ENCODE measurements around the gene PRDM11.

The PRDM11 gene

GRCh38 chr11:45158210-45158731 lies 11.8 kb downstream of the PRDM11 start:
- no peak for DNase-seq (ENCODE audit: low spot score)

- no peak for DNase-seq (ENCODE audit: low spot score)
Measured at GRCh38 chr11:45158891-45159605, 12.6 kb downstream of the PRDM11 start.

- DNase-seq (ENCODE audit: low spot score), result no peak
Measured at GRCh38 chr11:45159781-45160365, 13.4 kb downstream of the PRDM11 start.

GRCh38 chr11:45161252-45162063 lies 15.0 kb downstream of the PRDM11 start:
- peak; percentile 91 for DNase-seq (ENCODE audit: low spot score)

GRCh38 chr11:45162064-45162375 lies 15.6 kb downstream of the PRDM11 start:
- DNase-seq (ENCODE audit: low spot score), result no peak

GRCh38 chr11:45162916-45163879 lies 16.8 kb downstream of the PRDM11 start:
- DNase-seq (ENCODE audit: low spot score), result no peak

GRCh38 chr11:45163956-45164575 lies 17.6 kb downstream of the PRDM11 start:
- peak; percentile 61 for DNase-seq (ENCODE audit: low spot score)

- no peak for DNase-seq (ENCODE audit: low spot score)
Measured at GRCh38 chr11:45165386-45165785, 18.9 kb downstream of the PRDM11 start.

GRCh38 chr11:45165806-45166603 lies 19.6 kb downstream of the PRDM11 start:
- no peak for DNase-seq (ENCODE audit: low spot score)

GRCh38 chr11:45166604-45166897 lies 20.1 kb downstream of the PRDM11 start:
- no peak for DNase-seq (ENCODE audit: low spot score)

GRCh38 chr11:45167283-45167682 lies 20.8 kb downstream of the PRDM11 start:
- DNase-seq (ENCODE audit: low spot score), result no peak

- no peak for DNase-seq (ENCODE audit: low spot score)
Measured at GRCh38 chr11:45168366-45169130, 22.1 kb downstream of the PRDM11 start.

GRCh38 chr11:45169310-45170072 lies 23.1 kb downstream of the PRDM11 start:
- no peak for DNase-seq (ENCODE audit: low spot score)

- DNase-seq (ENCODE audit: low spot score), result no peak
Measured at GRCh38 chr11:45170484-45170883, 24.0 kb downstream of the PRDM11 start.

GRCh38 chr11:45171550-45171949 lies 25.1 kb downstream of the PRDM11 start:
- no peak for DNase-seq (ENCODE audit: low spot score)

GRCh38 chr11:45173064-45173463 lies 26.6 kb downstream of the PRDM11 start:
- DNase-seq (ENCODE audit: low spot score), result no peak

- no peak for DNase-seq (ENCODE audit: low spot score)
Measured at GRCh38 chr11:45174168-45174835, 27.9 kb downstream of the PRDM11 start.

- DNase-seq (ENCODE audit: low spot score), result no peak
Measured at GRCh38 chr11:45174963-45175362, 28.5 kb downstream of the PRDM11 start.

- DNase-seq (ENCODE audit: low spot score), result no peak
Measured at GRCh38 chr11:45176996-45177395, 30.6 kb downstream of the PRDM11 start.

Measured in cerebellar cortex (tissue), 1 donor.